Adrenal gland (tissue), 5 donors: ENCODE measurements around the gene ASTN2.

Experiments used
- CTCF ChIP-seq, 6 experiments: fragments of 450-650 bp in 4 of 6; fragments of 200-600 bp in 2 of 6; sonication (generic) in 1 of 6; IDR thresholded peaks; 1 replicate in 5 of 6; 2 replicates in 1 of 6; pipeline versions ENCODE4 v1.5.1 to v1.8.0; 2016 to 2021; ENCODE audit warnings: antibody characterized with exemption in 6 of 6, mild to moderate bottlenecking in 2 of 6, moderate library complexity in 1 of 6
- POLR2A ChIP-seq, 2 donors: fragments of 450-650 bp; IDR thresholded peaks; one replicate each; pipeline ENCODE4 v1.6.1; 2017; ENCODE audit warnings: antibody characterized with exemption in 2 of 2, mild to moderate bottlenecking in 2 of 2, moderate library complexity in 1 of 2
- donor health status: DM: no; HTN: no; CAD: no.

- TF ChIP-seq CTCF (IDR thresholded peaks at IDR 0.05), result no peak
- TF ChIP-seq POLR2A (IDR thresholded peaks at IDR 0.05), result no peak
These were observed 864.0 kb downstream of the ASTN2 start for GRCh38 chr9:116550696-116551436.
